ENCODE measurements around the gene LITAF.

The LITAF gene

GRCh38 chr16:11588321-11589197 is 1.8 kb upstream of the LITAF start:
- no peak for DNase-seq (ENCODE audit: low read depth)
- no peak for TF ChIP-seq CTCF (IDR thresholded peaks at IDR 0.05; ENCODE audit: low read length, missing control alignments)
- no peak overlapping the region for H3K4me3 ChIP-seq (replicated peaks; ENCODE audit: low read depth, low read length)

GRCh38 chr16:11587643-11588247 is 1.0 kb upstream of the LITAF start:
- TF ChIP-seq CTCF (IDR thresholded peaks at IDR 0.05; ENCODE audit: low read length, missing control alignments): no peak
- DNase-seq (ENCODE audit: low read depth): no peak
- H3K4me3 ChIP-seq (replicated peaks; ENCODE audit: low read depth, low read length): peak overlapping the region; percentile 78

- no peak for TF ChIP-seq CTCF (IDR thresholded peaks at IDR 0.05; ENCODE audit: low read length, missing control alignments)
- DNase-seq (ENCODE audit: low read depth): no peak
- peak overlapping the region; percentile 78 for H3K4me3 ChIP-seq (replicated peaks; ENCODE audit: low read depth, low read length)
Measured at GRCh38 chr16:11586378-11586855, 302 bp downstream of the LITAF start.

GRCh38 chr16:11585460-11586377 is 1.0 kb downstream of the LITAF start:
- no peak for DNase-seq (ENCODE audit: low read depth)
- H3K4me3 ChIP-seq (replicated peaks; ENCODE audit: low read depth, low read length): peak overlapping the region; percentile 78
- TF ChIP-seq CTCF (IDR thresholded peaks at IDR 0.05; ENCODE audit: low read length, missing control alignments): no peak

GRCh38 chr16:11583889-11584565 is 2.7 kb downstream of the LITAF start:
- no peak for TF ChIP-seq CTCF (IDR thresholded peaks at IDR 0.05; ENCODE audit: low read length, missing control alignments)
- DNase-seq (ENCODE audit: low read depth): no peak
- peak overlapping the region; percentile 78 for H3K4me3 ChIP-seq (replicated peaks; ENCODE audit: low read depth, low read length)

GRCh38 chr16:11583166-11583565 is 3.6 kb downstream of the LITAF start:
- DNase-seq (ENCODE audit: low read depth): peak; percentile 67
- no peak for TF ChIP-seq CTCF (IDR thresholded peaks at IDR 0.05; ENCODE audit: low read length, missing control alignments)
- peak overlapping the region; percentile 78 for H3K4me3 ChIP-seq (replicated peaks; ENCODE audit: low read depth, low read length)
